C4-2B (cell line): ENCODE measurements around the gene OTX2.

ENCODE experiments used
- ZFX ChIP-seq: fragments of 450-650 bp; IDR thresholded peaks from 2 replicates; pipeline ENCODE4 v1.6.1; 2017
- TF ChIP-seq, protein P1 (sequence below): fragments of 450-650 bp; conservative IDR thresholded peaks from 2 replicates; pipeline ENCODE4 v1.5.1; 2017; ENCODE audit warnings: mild to moderate bottlenecking

DNA sequence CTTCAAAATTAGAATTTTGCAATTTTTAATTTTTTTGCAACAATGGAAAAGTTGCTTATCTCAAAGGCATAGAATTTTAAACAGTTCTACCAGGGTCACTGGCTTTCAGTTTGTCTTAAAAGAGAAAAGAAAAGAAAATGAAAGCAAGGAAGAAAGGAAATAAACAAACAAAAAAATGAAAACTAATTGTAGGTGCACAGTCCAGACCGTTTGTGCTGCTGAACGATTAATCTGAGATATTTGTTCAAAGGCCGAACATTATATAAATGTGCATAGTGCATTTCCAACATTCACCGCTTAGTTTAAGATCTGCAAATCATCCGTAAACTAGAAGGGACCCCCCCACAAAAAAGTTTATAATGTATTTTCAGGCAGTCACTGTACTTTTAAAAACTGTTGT lies 5.5 kb upstream of the OTX2 start:
- TF ChIP-seq, protein P1, sequence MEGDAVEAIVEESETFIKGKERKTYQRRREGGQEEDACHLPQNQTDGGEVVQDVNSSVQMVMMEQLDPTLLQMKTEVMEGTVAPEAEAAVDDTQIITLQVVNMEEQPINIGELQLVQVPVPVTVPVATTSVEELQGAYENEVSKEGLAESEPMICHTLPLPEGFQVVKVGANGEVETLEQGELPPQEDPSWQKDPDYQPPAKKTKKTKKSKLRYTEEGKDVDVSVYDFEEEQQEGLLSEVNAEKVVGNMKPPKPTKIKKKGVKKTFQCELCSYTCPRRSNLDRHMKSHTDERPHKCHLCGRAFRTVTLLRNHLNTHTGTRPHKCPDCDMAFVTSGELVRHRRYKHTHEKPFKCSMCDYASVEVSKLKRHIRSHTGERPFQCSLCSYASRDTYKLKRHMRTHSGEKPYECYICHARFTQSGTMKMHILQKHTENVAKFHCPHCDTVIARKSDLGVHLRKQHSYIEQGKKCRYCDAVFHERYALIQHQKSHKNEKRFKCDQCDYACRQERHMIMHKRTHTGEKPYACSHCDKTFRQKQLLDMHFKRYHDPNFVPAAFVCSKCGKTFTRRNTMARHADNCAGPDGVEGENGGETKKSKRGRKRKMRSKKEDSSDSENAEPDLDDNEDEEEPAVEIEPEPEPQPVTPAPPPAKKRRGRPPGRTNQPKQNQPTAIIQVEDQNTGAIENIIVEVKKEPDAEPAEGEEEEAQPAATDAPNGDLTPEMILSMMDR, result no peak
- no peak for TF ChIP-seq ZFX
